Psoas muscle (tissue), 8 donors: ENCODE results near the gene TMEM218. TPM values are rescaled to one million over a fixed set of nuclear protein-coding genes. Genes with fewer than 3 reads are reported as not detected.

Experiments
- ATAC-seq, 4 donors: fragments of 200-7000 bp; cut with Tn5 transposase; one replicate each; pipeline ENCODE4 v1.9.1; 2020; ENCODE audit warnings: moderate library complexity in 3 of 4, mild to moderate bottlenecking in 2 of 4
- DNase-seq, 2 donors: peaks; one replicate each; pipeline ENCODE4 v3.0.0-alpha.2; 2020
- H3K27ac ChIP-seq: fragments of 200-600 bp; one replicate; pipeline ENCODE4 v1.8.0; 2022
- H3K27me3 ChIP-seq, 3 donors: fragments of 200-600 bp in 1 of 3; one replicate each; pipeline versions ENCODE4 v1.6.1 to v1.8.0; 2013 to 2022; ENCODE audit warnings: low read length in 2 of 3, mild to moderate bottlenecking in 2 of 3, moderate library complexity in 1 of 3; ENCODE audit not compliant: insufficient read depth in 3 of 3
- H3K36me3 ChIP-seq, 2 donors: fragments of 200-600 bp in 1 of 2; one replicate each; pipeline versions ENCODE4 v1.6.1 to v1.8.0; 2013 to 2022; ENCODE audit warnings: low read depth in 1 of 2, mild to moderate bottlenecking in 1 of 2, moderate library complexity in 1 of 2; ENCODE audit not compliant: insufficient read depth in 1 of 2
- H3K4me1 ChIP-seq: fragments of 200-600 bp; one replicate; pipeline ENCODE4 v1.8.0; 2022
- H3K4me3 ChIP-seq: fragments of 200-600 bp; one replicate; pipeline ENCODE4 v1.8.0; 2022; ENCODE audit warnings: mild to moderate bottlenecking
- H3K9me3 ChIP-seq: fragments of 200-600 bp; one replicate; pipeline ENCODE4 v1.8.0; 2022
- WGBS, 3 donors: extraction: QIAGEN DNeasy Blood & Tissue Kit; methylation state at CpG; one replicate each; pipeline versions ENCODE4 v1.1.6 to v1.1.7; 2013; 5-methylcytosine and 5-hydroxymethylcytosine counted together
- intact Hi-C, 2 donors: fragments of 100-400 bp; cut with DNase I; formaldehyde crosslinking; loops; one replicate each; pipeline versions ENCODE4 v1.11.0 to v1.14.2; 2022
- polyA plus RNA-seq, 3 donors: library from polyadenylated mRNA; stranded (reverse); fragments of 200-250 nt; gene quantifications; one replicate each; pipeline ENCODE4 v1.2.3, GENCODE V29; 2013
- total RNA-seq, 4 donors: library from RNA; stranded (reverse); fragmentation: NEBNext Ultra II Directional in 2 of 4; extraction: Animal tissue kit (Norgen Biotek cat#: 25700) in 2 of 4; gene quantifications; one replicate each; pipeline versions ENCODE4 v1.2.1 to v1.2.4, GENCODE V29; 2021 to 2023
- TF ChIP-seq, protein P1 (sequence below): fragments of 200-600 bp; IDR thresholded peaks from one replicate; pipeline ENCODE4 v1.8.0; 2022; ENCODE audit warnings: antibody characterized with exemption
- donor health status: healthy with polysubstance abuse.
- donor health status: DM: no; HTN: no; CAD: no; lungs with moderate emphysema.
- donor health status: Bipolar disorder and iron deficiency.
- donor health status: healthy.
- donor health status: DM: yes; HTN: yes; CAD: no.
- donor health status: DM: no; HTN: no; CAD: no.
- donor health status: DM: no; HTN: no; CAD: no.
- donor health status: DM: yes; HTN: yes; CAD: no.

Gene TMEM218
- total and polyA plus RNA-seq, 7 donors = 4.9 to 30.3 (median 12.1) TPM

DNA sequence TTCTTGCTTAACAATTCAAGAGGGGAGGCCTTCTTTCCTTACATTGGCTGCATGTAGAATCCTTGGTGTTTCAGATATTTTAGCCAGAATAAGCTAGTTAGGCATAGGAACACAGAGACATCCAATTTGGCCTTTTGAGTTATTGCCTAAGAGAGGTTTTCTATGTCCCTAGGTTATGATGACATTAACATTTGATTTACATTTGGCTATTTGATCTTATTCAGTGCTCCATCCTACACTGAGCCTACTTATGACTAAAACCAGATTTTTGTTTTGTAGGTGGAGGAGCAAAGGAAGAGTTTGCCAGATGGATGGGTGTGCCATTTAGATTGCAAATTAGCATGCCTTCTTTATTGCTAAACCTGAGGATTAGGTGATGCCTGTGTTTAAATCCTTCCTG, 59.4 kb downstream of the TMEM218 start:
- no peaks in the 10 kb centered on the region for H3K27me3 ChIP-seq
- no peak overlapping the region for H3K27ac ChIP-seq
- DNase-seq (no peak), ATAC-seq (no peak)
- H3K36me3 ChIP-seq = no peaks in the 10 kb centered on the region
- TF ChIP-seq, protein P1, sequence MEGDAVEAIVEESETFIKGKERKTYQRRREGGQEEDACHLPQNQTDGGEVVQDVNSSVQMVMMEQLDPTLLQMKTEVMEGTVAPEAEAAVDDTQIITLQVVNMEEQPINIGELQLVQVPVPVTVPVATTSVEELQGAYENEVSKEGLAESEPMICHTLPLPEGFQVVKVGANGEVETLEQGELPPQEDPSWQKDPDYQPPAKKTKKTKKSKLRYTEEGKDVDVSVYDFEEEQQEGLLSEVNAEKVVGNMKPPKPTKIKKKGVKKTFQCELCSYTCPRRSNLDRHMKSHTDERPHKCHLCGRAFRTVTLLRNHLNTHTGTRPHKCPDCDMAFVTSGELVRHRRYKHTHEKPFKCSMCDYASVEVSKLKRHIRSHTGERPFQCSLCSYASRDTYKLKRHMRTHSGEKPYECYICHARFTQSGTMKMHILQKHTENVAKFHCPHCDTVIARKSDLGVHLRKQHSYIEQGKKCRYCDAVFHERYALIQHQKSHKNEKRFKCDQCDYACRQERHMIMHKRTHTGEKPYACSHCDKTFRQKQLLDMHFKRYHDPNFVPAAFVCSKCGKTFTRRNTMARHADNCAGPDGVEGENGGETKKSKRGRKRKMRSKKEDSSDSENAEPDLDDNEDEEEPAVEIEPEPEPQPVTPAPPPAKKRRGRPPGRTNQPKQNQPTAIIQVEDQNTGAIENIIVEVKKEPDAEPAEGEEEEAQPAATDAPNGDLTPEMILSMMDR = no peak
- no peaks in the 10 kb centered on the region for H3K4me1 ChIP-seq
- intact Hi-C loops = no loop called here
- no peak overlapping the region for H3K4me3 ChIP-seq
- no peaks in the 10 kb centered on the region for H3K9me3 ChIP-seq

DNA sequence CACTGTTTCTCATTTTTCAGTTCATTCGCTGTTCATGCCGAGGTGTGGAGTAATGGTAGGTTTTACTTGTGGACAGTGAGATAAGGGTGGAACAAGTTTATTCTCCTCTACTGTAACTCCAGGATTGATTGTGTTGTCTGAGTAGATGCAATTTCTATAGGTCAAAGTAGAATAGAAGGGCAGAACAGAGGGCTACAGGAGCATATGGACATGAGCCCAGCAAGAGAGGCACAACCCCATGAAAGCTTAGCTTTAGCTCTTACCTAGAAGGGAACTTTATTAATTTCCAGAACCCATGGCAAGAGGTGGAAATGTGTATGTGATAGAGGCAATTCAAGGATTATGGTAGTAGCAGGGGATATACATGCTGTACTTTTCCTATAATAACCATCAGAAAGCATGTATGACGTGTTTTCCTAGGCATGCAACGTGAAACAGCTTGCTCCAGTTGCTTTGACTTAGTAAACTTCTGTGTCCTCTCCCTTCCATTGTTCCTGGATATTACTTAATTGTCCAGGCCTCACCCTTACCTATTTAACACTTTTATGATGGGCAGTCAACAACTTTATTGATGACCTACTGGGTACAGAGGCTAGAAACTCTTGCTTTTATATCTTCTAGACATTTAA, 62.1 kb downstream of the TMEM218 start:
- H3K4me3 ChIP-seq = no peak overlapping the region
- ATAC-seq = no peak
- no peaks in the 10 kb centered on the region for H3K27me3 ChIP-seq
- H3K36me3 ChIP-seq = no peaks in the 10 kb centered on the region
- intact Hi-C loops = no loop called here
- no peak for DNase-seq
- H3K27ac ChIP-seq = no peak overlapping the region
- TF ChIP-seq, protein P1 = no peak
- 93 to 96% (median 95%) methylated on average over 4 of the region's 4 CpGs for WGBS, 3 donors
- no peaks in the 10 kb centered on the region for H3K9me3 ChIP-seq
- no peaks in the 10 kb centered on the region for H3K4me1 ChIP-seq

Other genes with a start within 250 kb of the TMEM218 start
- 1 to 10 TPM; 1.7 to 3.2 (median 2.3) TPM for gene ROBO3, start 246.2 kb downstream of the TMEM218 start, total RNA-seq
- gene ROBO3, start 246.2 kb downstream of the TMEM218 start, polyA plus RNA-seq = 1 to 10 TPM; 2.9 to 3.6 (median 3.3) TPM
- gene ROBO4, start 213.8 kb downstream of the TMEM218 start, total RNA-seq = 10 to 100 TPM; 14.9 to 17.5 (median 16.1) TPM
- gene ROBO4, start 213.8 kb downstream of the TMEM218 start, polyA plus RNA-seq = 10 to 100 TPM in 1 of 3 donors, 1 to 10 TPM in 2; 5.4 to 10.2 (median 8.4) TPM
- not detected for gene HEPN1, start 192.4 kb downstream of the TMEM218 start, total RNA-seq
- gene HEPN1, start 192.4 kb downstream of the TMEM218 start, polyA plus RNA-seq = under 1 TPM in 2 of 3 donors, not detected in 1; 0.01 to 0.04 TPM
- gene HEPACAM, start 175.6 kb downstream of the TMEM218 start, total RNA-seq = under 1 TPM in 2 of 4 donors, not detected in 2; 0.06 to 0.07 TPM
- under 1 TPM; 0.05 to 0.25 (median 0.08) TPM for gene HEPACAM, start 175.6 kb downstream of the TMEM218 start, polyA plus RNA-seq
- under 1 TPM; 0.07 to 0.42 (median 0.25) TPM for gene CCDC15, start 157.4 kb downstream of the TMEM218 start, total RNA-seq
- under 1 TPM; 0.03 to 0.29 (median 0.10) TPM for gene CCDC15, start 157.4 kb downstream of the TMEM218 start, polyA plus RNA-seq
- 1 to 10 TPM; 1.2 to 1.9 (median 1.7) TPM for gene SLC37A2, start 48.3 kb downstream of the TMEM218 start, total RNA-seq
- gene SLC37A2, start 48.3 kb downstream of the TMEM218 start, polyA plus RNA-seq = under 1 TPM; 0.30 to 0.47 (median 0.31) TPM
- gene PKNOX2, start 53.1 kb upstream of the TMEM218 start, total RNA-seq = 10 to 100 TPM; 14.5 to 30.5 (median 26.4) TPM
- 1 to 10 TPM; 1.8 to 8.8 (median 4.1) TPM for gene PKNOX2, start 53.1 kb upstream of the TMEM218 start, polyA plus RNA-seq